ENCODE data around the gene GP1BA.

GP1BA gene

DNA sequence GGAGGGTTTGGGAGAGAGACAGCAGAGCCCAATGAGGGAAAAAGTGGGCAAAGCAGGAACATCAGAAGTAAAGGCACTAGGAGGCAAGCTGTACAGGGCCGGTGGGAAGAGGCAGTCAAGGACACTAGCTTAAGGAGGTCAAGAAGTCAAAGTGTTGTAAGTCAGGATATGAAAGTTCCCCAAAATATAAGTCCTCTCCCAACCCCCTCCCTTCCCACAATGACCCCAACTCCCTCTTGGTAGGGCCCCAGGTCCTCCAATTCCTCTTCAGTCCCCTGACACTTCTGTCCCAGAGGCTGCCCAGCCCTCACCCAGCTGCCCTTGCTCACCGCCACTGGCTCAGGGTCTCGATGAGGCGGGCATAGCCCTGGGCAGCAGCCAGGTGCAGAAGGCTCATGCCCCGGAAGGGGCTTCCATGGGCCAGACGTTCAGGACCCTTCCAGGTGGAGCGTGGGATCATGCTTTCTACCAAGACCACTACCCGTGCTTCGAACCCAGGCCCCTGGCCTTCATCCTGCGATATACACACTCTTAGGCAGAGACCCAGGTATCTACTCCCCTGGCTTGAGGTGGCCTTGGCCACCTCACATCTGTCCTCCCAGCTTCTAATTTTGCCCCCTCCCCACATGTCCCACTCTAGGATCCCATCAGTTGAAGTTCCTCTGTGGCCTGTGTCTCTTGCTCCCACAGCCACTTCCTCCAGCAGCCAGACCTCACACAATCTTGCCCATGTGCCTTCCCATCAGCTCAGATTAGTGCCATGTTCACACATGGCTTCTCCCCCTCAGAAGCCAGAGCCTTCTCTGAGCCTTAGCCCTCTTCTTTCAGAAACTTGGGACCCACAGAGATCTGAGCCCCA lies 41.4 kb downstream of the GP1BA start:
- DNase-seq (ENCODE audit: low read depth in 2 of 2) = no peak

DNA sequence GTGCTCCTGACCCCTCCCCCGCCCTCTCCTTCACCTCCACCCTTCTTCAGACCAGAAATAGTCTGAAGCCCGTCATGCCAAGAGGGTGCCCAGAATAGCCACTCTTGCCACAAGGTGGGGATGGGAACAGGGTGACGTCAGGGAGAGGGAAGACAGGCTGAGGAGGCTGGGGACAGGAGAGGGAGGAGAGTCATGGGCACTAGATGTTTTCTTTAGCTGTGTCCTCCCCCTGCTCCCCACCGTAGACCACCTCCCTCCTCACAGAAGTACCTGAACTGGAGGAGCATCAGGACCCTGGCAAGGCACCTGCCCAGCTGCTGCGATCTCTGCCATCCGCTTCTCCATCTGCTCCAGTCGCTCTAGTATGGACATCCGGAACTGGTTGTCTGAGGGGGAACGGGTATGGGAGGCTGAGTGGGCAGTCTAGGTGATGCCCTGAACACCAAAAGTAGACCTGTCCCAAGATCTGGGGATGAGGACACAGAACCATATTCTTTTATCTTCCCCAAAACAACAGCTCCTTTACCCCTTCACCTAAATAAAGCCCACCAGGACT lies 42.1 kb downstream of the GP1BA start:
- DNase-seq (ENCODE audit: low read depth in 2 of 2) = no peak

DNA sequence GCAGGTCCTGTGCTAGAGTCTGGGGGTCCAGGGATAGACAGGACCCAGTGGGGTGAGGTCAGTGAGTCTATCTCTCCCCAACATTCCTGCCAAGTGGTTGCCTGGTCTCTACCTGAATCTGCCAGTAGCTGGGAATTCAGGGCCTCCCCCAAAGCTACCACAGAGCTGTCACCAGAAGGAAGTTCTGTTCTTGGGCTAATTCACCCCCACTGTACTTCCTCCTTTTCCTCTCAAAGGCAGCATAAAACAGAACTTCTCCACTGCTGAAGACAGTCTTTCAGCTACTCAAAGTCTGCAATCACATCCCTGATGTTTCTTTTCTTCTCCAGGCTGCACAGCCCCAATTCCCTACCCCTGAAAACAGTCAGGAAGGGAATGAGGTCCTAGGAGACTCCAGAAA lies 46.6 kb downstream of the GP1BA start:
- DNase-seq (ENCODE audit: low read depth in 2 of 2) = no peak

DNA sequence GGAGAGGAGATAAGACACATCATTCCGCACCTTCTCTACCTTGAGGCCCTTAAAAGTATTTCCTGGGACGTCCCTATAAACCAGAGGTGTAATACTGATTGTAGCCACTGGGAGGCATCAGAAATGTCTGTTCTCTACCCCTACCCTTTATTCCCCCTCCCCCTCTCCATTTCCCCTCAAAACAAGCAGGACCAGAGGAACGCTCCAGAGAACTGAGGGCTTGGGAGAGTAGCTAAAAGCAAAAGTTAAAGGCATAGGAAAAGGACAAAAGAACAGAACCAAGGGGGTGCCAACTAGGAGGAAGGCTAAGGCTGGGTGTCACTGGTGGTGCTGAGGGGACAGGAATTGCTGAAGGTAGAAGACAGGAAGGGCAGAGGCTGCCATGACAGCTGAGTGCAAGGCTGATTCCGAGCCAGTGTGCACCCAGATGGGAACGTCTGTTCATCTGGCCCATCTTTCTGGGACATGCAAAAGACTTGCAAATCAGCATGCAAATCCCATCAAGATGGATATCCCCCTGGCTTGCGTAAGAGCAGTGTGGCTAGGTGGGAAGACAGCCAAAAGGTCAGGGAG lies 48.7 kb downstream of the GP1BA start:
- DNase-seq (ENCODE audit: low read depth in 2 of 2) = peak; percentile 15 to 23

DNA sequence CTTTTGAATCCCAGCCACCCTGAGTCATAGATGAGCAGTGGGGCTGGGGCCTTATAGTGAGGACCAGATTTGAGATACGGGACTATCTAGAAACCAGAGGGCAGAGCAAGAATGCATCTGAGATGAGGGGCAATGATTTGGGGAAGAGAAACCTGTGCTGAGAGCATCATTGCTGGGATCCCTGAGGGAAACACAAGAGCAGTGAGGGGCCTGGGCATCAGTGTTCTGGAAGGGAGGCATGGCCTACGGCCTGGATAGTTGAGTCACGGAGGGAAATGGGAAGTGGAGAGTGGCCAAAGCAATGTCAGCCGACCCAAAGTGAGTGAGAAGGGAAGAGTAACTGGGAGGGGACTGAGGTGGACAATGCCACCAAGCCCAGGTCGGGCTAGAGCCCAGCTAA lies 50.2 kb downstream of the GP1BA start:
- DNase-seq (ENCODE audit: low read depth in 2 of 2) = no peak
